GM21576 (cell line): Measurements from ENCODE around the gene MAS1.
A peak's percentile ranks its signal among the peaks of the same experiment; 100 is the strongest.
"Not testable (repeated sequence)": the region's sequence is repeated elsewhere in the genome, so short reads cannot be mapped to it uniquely, and the experiment has no call there.

Source experiments
- ATAC-seq: cut with Tn5 transposase; IDR thresholded peaks from one replicate; pipeline ENCODE4 v1.9.1; 2021; ENCODE audit warnings: mild to moderate bottlenecking, moderate library complexity; ENCODE audit not compliant: unreplicated experiment

The MAS1 gene

GRCh38 chr6:159916237-159916636, 25.4 kb downstream of the MAS1 start:
- ATAC-seq, result no peak

- ATAC-seq, result no peak
These were observed 26.0 kb downstream of the MAS1 start for GRCh38 chr6:159916752-159917151.

DNA sequence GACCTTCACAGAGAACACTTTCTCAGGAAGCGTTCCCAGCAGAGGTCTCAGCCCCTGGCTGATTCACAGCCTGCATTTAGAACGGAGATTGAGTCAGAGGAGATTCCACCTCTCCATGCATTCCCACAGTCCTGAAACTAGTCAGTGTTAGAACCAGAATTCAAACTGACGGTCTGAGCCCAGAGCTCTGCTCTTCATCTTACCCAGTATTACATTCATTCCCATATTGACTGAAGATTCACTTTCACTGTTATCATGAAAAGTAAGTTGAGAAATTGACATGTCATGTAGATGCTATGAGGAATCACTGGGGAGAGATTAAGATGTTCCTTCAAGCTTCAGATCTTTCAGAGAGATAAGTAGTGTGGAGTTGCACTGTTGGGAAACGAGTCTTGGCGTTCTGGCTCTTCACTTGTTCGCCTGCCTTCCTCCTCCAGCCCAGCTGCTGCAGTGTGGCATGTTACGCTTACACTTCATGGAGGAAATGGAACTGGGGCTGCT, 28.3 kb downstream of the MAS1 start:
- ATAC-seq, result no peak

GRCh38 chr6:159919800-159920199, 29.0 kb downstream of the MAS1 start:
- no peak for ATAC-seq

GRCh38 chr6:159924150-159924549, 33.4 kb downstream of the MAS1 start:
- ATAC-seq, result not testable (repeated sequence)

- ATAC-seq, result no peak
These were observed 35.9 kb downstream of the MAS1 start for GRCh38 chr6:159926542-159927203.

- no peak for ATAC-seq
These were observed 39.0 kb downstream of the MAS1 start for GRCh38 chr6:159929819-159930218.

GRCh38 chr6:159931112-159931511, 40.3 kb downstream of the MAS1 start:
- ATAC-seq, result peak; percentile 87

DNA sequence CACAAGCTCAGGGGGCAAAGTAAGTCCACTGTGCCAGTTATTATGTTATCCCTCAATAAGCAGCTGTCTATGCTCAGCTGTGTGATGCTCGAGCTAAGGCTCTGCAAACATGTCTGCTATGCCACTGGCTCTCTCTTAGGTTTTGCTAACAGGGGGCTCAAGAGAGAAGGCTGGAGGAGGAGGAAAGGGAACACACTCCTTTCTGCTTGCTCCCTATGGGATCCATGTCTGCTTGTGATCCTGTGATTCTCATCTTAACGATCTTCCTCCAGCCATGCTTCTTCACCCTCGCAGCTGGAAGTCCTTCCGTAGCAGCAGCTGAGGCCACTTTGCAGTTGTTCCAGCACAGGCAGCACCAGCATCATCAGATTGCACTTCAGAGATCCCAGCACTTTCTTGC, 41.1 kb downstream of the MAS1 start:
- no peak for ATAC-seq

- no peak for ATAC-seq
These were observed 42.3 kb downstream of the MAS1 start for GRCh38 chr6:159933077-159933476.

GRCh38 chr6:159934181-159934580, 43.4 kb downstream of the MAS1 start:
- ATAC-seq, result no peak

DNA sequence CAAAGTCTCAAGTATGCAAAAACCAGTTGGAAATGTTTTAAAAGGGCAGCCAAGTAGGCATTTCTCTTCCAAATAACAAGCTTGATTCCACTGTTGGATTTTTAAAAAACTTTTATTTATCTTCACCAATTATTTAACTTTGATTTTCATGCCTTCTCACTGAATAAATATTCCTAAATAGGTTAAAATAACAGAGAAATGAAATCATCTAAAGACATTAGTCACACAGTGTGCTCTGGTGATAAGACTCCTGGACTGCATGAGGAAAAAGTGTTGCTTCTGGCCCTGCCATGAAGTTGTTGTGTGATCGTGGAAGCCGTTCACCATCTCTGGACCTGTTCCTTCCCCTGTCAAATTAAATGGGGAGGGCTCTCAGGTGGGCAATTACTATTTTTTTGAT, 44.3 kb downstream of the MAS1 start:
- no peak for ATAC-seq

- ATAC-seq, result no peak
These were observed 44.8 kb downstream of the MAS1 start for GRCh38 chr6:159935633-159936032.

DNA sequence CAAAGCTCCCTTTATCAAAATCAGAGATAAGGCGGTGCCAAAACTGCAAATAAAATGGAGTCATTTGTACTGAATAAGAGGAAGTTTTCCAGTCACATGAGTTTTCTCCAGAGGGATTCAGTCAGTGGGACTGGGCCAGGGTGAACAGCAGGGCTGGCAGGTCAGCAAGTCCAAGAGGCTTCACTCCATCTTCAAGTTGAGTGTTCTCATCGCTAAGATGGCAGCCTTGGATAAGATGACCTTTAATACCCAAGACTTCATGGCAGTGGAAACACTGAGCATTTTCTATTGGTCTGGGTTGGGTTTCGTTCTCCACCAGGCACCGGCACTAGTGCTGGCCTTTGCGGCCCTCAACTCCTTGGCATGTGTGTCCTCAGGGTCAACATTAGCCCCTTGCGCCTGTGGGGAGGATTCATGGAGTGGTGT, 48.8 kb downstream of the MAS1 start:
- ATAC-seq, result no peak
